H1 (cell line): ENCODE results near the gene XIAP.

Experiments
- ATF2 ChIP-seq: IDR thresholded peaks from 2 replicates; pipeline ENCODE4 v1.6.1; 2012; ENCODE audit warnings: low read length, inconsistent platforms
- CREB1 ChIP-seq: IDR thresholded peaks from 2 replicates; pipeline ENCODE4 v1.6.1; 2012; ENCODE audit warnings: inconsistent platforms
- EP300 ChIP-seq, 2 experiments: IDR thresholded peaks; 1 replicate in 1 of 2; 2 replicates in 1 of 2; pipeline ENCODE4 v1.6.1; 2011 to 2012; ENCODE audit warnings: low read depth in 2 of 2, low read length in 2 of 2, mild to moderate bottlenecking in 2 of 2, borderline replicate concordance in 1 of 2, inconsistent platforms in 1 of 2, moderate library complexity in 1 of 2
- FOSL1 ChIP-seq: IDR thresholded peaks from 2 replicates; pipeline ENCODE4 v1.6.1; 2011; ENCODE audit warnings: mild to moderate bottlenecking, low read depth, low read length, moderate library complexity; ENCODE audit not compliant: insufficient read depth
- POLR2AphosphoS5 ChIP-seq: IDR thresholded peaks from 2 replicates; pipeline ENCODE4 v1.6.1; 2011; ENCODE audit warnings: low read depth, low read length
- TF ChIP-seq, protein P1 (sequence below), 3 experiments: IDR thresholded peaks; 1 replicate in 2 of 3; 2 replicates in 1 of 3; pipeline versions ENCODE4 v1.5.1 to v1.6.1; 2011; ENCODE audit warnings: low read length in 3 of 3, mild to moderate bottlenecking in 3 of 3, inconsistent platforms in 2 of 3, low read depth in 1 of 3, moderate library complexity in 1 of 3; ENCODE audit not compliant: insufficient read depth in 1 of 3; ENCODE audit errors: control extremely low read depth in 1 of 3

GRCh38 chrX:123876844-123877243 lies 17.0 kb downstream of the XIAP start:
- no peak for TF ChIP-seq ATF2
- TF ChIP-seq, protein P1, sequence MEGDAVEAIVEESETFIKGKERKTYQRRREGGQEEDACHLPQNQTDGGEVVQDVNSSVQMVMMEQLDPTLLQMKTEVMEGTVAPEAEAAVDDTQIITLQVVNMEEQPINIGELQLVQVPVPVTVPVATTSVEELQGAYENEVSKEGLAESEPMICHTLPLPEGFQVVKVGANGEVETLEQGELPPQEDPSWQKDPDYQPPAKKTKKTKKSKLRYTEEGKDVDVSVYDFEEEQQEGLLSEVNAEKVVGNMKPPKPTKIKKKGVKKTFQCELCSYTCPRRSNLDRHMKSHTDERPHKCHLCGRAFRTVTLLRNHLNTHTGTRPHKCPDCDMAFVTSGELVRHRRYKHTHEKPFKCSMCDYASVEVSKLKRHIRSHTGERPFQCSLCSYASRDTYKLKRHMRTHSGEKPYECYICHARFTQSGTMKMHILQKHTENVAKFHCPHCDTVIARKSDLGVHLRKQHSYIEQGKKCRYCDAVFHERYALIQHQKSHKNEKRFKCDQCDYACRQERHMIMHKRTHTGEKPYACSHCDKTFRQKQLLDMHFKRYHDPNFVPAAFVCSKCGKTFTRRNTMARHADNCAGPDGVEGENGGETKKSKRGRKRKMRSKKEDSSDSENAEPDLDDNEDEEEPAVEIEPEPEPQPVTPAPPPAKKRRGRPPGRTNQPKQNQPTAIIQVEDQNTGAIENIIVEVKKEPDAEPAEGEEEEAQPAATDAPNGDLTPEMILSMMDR (IDR thresholded peaks at IDR 0.05; ENCODE audit: control extremely low read depth in 1 of 3, insufficient read depth in 1 of 3, low read depth in 1 of 3, low read length in 3 of 3), result no peak
- TF ChIP-seq EP300 (IDR thresholded peaks at IDR 0.05; ENCODE audit: borderline replicate concordance in 1 of 2, low read depth in 2 of 2, low read length in 2 of 2), result no peak
- no peak for TF ChIP-seq FOSL1
- TF ChIP-seq CREB1, result no peak
- TF ChIP-seq POLR2AphosphoS5, result no peak
